NT2/D1 (cell line): ENCODE data around the gene OTUB1.

Source experiments
- SUZ12 ChIP-seq: IDR thresholded peaks from 2 replicates; pipeline ENCODE4 v1.6.1; 2011; ENCODE audit not compliant: insufficient read length, insufficient read depth; ENCODE audit errors: extremely low read depth
- YY1 ChIP-seq: IDR thresholded peaks from 2 replicates; pipeline ENCODE4 v1.6.1; 2011; ENCODE audit not compliant: insufficient read length, insufficient read depth

GRCh38 chr11:64040684-64041322, 54.6 kb downstream of the OTUB1 start:
- TF ChIP-seq YY1 (no peak), SUZ12 (no peak)
